BE2C (cell line): ENCODE results near the gene ERCC6.
A peak's percentile ranks its signal among the peaks of the same experiment; 100 is the strongest.

Experiments
- DNase-seq: peaks from one replicate; pipeline ENCODE4 v3.0.0-alpha.2; 2020
- H3K27me3 ChIP-seq: fragments of 250-450 bp; sonication (Bioruptor Pico); 2 replicates; pipeline ENCODE4 v1.5.1; 2020; ENCODE audit warnings: mild to moderate bottlenecking
- H3K36me3 ChIP-seq: fragments of 250-450 bp; sonication (Bioruptor Pico); 2 replicates; pipeline ENCODE4 v1.5.1; 2020; ENCODE audit warnings: mild to moderate bottlenecking
- H3K4me1 ChIP-seq: fragments of 250-450 bp; sonication (Bioruptor Pico); 2 replicates; pipeline ENCODE4 v1.5.1; 2020
- H3K4me3 ChIP-seq: 2 replicates; pipeline ENCODE4 v1.5.1; 2011; ENCODE audit warnings: low read depth, low read length
- H3K9me3 ChIP-seq: fragments of 250-450 bp; sonication (Bioruptor Pico); 2 replicates; pipeline ENCODE4 v1.5.1; 2020
- TF ChIP-seq, protein P1 (sequence below): IDR thresholded peaks from 2 replicates; pipeline ENCODE4 v1.5.1; 2012; ENCODE audit warnings: mild to moderate bottlenecking, low read depth, low read length

Gene ERCC6

DNA sequence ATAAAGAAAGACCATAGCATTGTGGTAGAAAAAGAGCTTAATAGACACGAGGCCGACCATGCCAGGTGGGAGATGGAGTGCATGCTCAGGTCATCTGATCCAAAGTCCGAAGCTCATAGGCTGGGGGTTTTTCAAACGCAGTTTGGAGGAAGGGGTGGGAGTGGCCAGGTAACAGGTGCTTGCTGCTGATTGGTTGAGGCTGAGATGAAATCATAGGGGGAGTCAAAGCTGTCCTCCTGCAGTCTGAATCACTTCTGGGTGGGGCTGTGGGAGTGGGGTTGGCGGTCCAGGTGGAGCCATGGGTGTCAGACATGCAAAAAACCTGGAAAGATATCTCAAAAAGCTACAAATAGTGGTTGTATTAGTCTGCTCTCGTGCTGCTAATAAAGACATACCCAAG lies 2.8 kb upstream of the ERCC6 start:
- Histone ChIP-seq H3K36me3 (no peaks in the 10 kb centered on the region), H3K9me3 (no peaks in the 10 kb centered on the region), H3K4me1 (no peaks in the 10 kb centered on the region), H3K4me3 (no peak overlapping the region), H3K27me3 (no peaks in the 10 kb centered on the region)
- DNase-seq, result no peak
- TF ChIP-seq, protein P1, sequence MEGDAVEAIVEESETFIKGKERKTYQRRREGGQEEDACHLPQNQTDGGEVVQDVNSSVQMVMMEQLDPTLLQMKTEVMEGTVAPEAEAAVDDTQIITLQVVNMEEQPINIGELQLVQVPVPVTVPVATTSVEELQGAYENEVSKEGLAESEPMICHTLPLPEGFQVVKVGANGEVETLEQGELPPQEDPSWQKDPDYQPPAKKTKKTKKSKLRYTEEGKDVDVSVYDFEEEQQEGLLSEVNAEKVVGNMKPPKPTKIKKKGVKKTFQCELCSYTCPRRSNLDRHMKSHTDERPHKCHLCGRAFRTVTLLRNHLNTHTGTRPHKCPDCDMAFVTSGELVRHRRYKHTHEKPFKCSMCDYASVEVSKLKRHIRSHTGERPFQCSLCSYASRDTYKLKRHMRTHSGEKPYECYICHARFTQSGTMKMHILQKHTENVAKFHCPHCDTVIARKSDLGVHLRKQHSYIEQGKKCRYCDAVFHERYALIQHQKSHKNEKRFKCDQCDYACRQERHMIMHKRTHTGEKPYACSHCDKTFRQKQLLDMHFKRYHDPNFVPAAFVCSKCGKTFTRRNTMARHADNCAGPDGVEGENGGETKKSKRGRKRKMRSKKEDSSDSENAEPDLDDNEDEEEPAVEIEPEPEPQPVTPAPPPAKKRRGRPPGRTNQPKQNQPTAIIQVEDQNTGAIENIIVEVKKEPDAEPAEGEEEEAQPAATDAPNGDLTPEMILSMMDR, result no peak

DNA sequence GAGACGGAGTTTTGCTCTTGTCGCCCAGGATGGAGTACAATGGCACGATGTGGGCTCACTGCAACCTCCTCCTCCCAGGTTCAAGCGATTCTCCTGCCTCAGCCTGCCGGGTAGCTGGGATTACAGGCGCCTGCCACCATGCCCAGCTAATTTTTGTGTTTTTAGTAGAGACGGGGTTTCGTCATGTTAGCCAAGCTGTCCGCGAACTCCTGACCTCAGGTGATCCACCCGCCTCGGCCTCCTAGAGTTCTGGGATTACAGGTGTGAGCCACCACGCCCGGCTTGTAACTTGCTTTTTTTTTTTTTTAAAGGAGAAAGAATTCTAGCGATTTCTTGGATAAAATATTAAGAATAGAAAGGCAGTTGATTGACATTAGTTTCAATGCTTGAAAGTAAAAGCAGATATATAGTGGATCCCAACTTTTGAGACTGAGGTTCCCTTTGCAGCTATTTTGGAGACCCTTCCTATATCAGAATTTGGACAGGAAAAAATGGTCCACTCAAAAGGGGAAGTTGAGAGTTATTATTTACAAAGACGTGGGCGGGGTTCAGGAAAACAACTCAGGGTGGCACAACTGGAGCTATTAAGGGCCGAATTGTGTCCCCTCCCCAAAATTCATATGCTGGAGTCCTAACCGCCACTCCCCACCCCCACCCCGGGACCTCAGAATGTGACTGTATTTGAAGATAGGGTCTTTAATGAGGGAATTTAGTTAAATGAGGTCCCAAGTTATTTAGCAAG lies 1.3 kb upstream of the ERCC6 start:
- no peak overlapping the region; the same call in 1 of the 2 replicates for H3K4me3 ChIP-seq
- no peaks in the 10 kb centered on the region for H3K27me3 ChIP-seq
- TF ChIP-seq, protein P1, result no peak
- DNase-seq, result no peak
- no peaks in the 10 kb centered on the region for H3K36me3 ChIP-seq
- H3K4me1 ChIP-seq, result no peaks in the 10 kb centered on the region
- no peaks in the 10 kb centered on the region for H3K9me3 ChIP-seq

DNA sequence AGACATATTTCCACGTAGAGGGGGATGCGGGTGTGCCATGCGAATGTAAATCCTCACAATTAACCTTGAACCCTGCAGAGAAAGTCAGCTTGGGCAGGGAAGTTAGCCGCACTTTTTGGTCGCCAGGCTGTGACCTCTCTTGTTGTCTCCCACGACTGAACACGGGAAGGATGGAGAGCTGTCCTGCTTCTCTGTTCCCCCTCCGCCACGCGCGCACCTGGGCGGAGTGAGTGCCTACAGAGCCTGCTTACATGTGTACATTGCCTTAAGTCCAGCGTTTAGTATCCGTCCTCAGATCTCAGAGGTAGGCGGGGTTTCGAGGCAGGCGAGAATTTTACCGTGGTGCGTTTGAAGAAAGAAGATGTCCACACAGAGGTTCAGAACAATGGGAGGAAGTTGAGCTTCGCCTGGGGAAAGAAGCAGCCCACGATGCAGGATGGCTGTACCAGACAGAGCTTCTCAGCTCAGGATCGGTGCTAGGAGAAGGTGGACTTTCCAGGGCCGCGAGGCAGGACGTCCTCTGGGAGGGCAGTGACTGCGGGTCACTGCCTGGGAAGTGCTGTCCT lies 482 bp upstream of the ERCC6 start:
- Histone ChIP-seq H3K4me3 (peak overlapping the region; percentile 76), H3K27me3 (no peaks in the 10 kb centered on the region), H3K4me1 (no peaks in the 10 kb centered on the region), H3K9me3 (no peaks in the 10 kb centered on the region), H3K36me3 (no peaks in the 10 kb centered on the region)
- TF ChIP-seq, protein P1, result no peak
- peak; percentile 10 for DNase-seq

DNA sequence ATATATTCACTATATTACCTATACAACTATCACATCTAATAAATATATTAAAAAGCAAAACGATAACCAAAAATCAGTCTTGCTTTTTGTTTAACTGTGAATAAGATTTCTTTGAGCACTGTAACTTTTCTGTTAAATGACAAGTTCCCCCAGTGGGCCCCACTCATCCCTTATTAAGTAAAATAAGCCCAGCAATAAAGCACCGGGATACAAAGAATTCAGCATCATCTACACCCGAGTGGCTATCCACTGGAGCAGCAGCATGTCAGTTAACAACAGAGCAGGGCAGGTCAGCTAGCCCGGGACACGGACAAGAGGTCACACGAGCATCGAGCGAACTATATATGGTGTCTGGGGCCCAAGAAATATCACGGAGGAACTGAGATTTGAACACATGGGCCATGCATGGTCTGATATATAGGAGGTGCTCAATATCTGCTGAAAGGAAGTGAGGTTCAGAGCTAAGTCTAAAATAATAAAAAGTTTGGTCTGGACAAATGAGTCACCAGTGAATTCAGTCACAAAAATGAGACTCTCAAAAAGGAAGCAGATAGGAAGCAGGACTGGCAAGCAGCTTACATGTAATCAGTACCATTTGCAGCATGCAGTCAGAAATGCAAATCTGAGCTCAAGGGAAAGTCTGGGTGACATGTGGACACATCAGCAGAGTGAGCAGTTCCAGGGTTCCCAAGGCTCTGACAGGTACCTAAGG lies 4.1 kb downstream of the ERCC6 start:
- no peaks in the 10 kb centered on the region for H3K9me3 ChIP-seq
- no peaks in the 10 kb centered on the region for H3K4me1 ChIP-seq
- no peak for DNase-seq
- peaks cover 6% of the 10 kb centered on the region; the same call in 1 of the 2 replicates for H3K36me3 ChIP-seq
- no peaks in the 10 kb centered on the region for H3K27me3 ChIP-seq
- TF ChIP-seq, protein P1, result no peak
- H3K4me3 ChIP-seq, result no peak overlapping the region

DNA sequence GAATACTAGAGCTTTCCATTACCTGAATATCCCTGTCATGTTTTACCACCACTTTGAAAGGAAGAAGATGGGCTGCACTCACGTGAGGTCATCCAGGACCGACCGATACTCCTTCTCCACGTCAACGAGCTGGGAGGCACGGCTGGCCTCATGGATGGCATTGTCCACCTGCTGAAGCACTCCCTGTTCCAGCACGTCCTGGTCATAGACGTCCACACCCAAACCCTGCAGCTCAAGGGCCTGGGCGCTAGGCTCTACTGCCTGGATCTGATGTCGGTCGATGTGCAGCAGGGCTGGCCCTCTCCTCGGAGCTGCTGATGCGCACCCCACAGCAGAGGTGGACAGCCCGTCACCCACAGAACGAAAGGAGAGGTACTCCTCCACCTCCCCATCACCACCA lies 6.5 kb downstream of the ERCC6 start:
- TF ChIP-seq, protein P1, result no peak
- Histone ChIP-seq H3K4me3 (no peak overlapping the region), H3K4me1 (no peaks in the 10 kb centered on the region), H3K9me3 (no peaks in the 10 kb centered on the region), H3K36me3 (peaks cover 6% of the 10 kb centered on the region; the same call in 1 of the 2 replicates), H3K27me3 (no peaks in the 10 kb centered on the region)
- DNase-seq, result no peak
